Right lobe of liver (tissue), 6 donors: ENCODE data around the gene GSG1. TPM values are rescaled to one million over a fixed set of nuclear protein-coding genes. Genes with fewer than 3 reads are reported as not detected.

Experiments used
- ATAC-seq, 4 donors: fragments of 200-7000 bp; cut with Tn5 transposase; one replicate each; pipeline ENCODE4 v1.9.1; 2020; ENCODE audit warnings: mild to moderate bottlenecking in 4 of 4, moderate library complexity in 4 of 4
- DNase-seq, 3 donors: peaks; one replicate each; pipeline ENCODE4 v3.0.0-alpha.2; 2020
- H3K27ac ChIP-seq, 3 donors: fragments of 200-600 bp; one replicate each; pipeline ENCODE4 v1.8.0; 2022
- H3K27me3 ChIP-seq, 2 donors: fragments of 200-600 bp; one replicate each; pipeline ENCODE4 v1.8.0; 2022
- H3K36me3 ChIP-seq, 4 donors: fragments of 200-600 bp; sonication (generic) in 1 of 4; one replicate each; pipeline versions ENCODE4 v1.5.1 to v1.8.0; 2017 to 2022; ENCODE audit warnings: control low read depth in 1 of 4
- H3K4me1 ChIP-seq, 4 donors: fragments of 200-600 bp; sonication (generic) in 1 of 4; one replicate each; pipeline versions ENCODE4 v1.5.1 to v1.8.0; 2017 to 2022; ENCODE audit warnings: control low read depth in 1 of 4
- H3K4me3 ChIP-seq, 3 donors: fragments of 200-600 bp; one replicate each; pipeline ENCODE4 v1.8.0; 2022
- H3K9me3 ChIP-seq, 4 donors: fragments of 200-600 bp; sonication (generic) in 1 of 4; one replicate each; pipeline versions ENCODE4 v1.5.1 to v1.8.0; 2017 to 2022; ENCODE audit warnings: control low read depth in 1 of 4
- POLR2A ChIP-seq: fragments of 450-650 bp; IDR thresholded peaks from one replicate; pipeline ENCODE4 v1.6.1; 2017; ENCODE audit warnings: antibody characterized with exemption, mild to moderate bottlenecking
- WGBS: methylation state at CpG from one replicate; pipeline ENCODE4 v1.1.6; 2018; ENCODE audit warnings: low coverage, low lambda C conversion rate; ENCODE audit not compliant: insufficient coverage; ENCODE audit errors: missing lambda C conversion rate; 5-methylcytosine and 5-hydroxymethylcytosine counted together
- intact Hi-C, 2 donors: fragments of 100-400 bp; cut with DNase I; formaldehyde crosslinking; loops; one replicate each; pipeline versions ENCODE4 v1.11.2 to v1.14.1; 2022
- total RNA-seq, 6 experiments: library from RNA; depleted of rRNA in 2 of 6; stranded (reverse); fragments of >200 nt in 2 of 6; fragmentation: NEBNext Ultra II Directional in 3 of 6; extraction: Animal tissue kit (Norgen Biotek cat#: 25700) in 3 of 6; gene quantifications; one replicate each; pipeline versions ENCODE4 v1.1.0 to v1.2.4, GENCODE V29; 2016 to 2023
- TF ChIP-seq, protein P1 (sequence below), 4 donors: fragments of 200-600 bp in 3 of 4; fragments of 450-650 bp in 1 of 4; IDR thresholded peaks; one replicate each; pipeline versions ENCODE4 v1.5.1 to v1.8.0; 2016 to 2022; ENCODE audit warnings: antibody characterized with exemption in 4 of 4, mild to moderate bottlenecking in 2 of 4
- donor health status: DM: no; HTN: yes; CAD: no.
- donor health status: DM: no; HTN: no; CAD: no.
- donor health status: DM: no; HTN: no; CAD: no.
- donor health status: DM: no; HTN: yes; CAD: no.
- donor health status: DM: no; HTN: yes; CAD: no.

GSG1 gene
- total RNA-seq, 6 experiments from 2014 or later = not detected

DNA sequence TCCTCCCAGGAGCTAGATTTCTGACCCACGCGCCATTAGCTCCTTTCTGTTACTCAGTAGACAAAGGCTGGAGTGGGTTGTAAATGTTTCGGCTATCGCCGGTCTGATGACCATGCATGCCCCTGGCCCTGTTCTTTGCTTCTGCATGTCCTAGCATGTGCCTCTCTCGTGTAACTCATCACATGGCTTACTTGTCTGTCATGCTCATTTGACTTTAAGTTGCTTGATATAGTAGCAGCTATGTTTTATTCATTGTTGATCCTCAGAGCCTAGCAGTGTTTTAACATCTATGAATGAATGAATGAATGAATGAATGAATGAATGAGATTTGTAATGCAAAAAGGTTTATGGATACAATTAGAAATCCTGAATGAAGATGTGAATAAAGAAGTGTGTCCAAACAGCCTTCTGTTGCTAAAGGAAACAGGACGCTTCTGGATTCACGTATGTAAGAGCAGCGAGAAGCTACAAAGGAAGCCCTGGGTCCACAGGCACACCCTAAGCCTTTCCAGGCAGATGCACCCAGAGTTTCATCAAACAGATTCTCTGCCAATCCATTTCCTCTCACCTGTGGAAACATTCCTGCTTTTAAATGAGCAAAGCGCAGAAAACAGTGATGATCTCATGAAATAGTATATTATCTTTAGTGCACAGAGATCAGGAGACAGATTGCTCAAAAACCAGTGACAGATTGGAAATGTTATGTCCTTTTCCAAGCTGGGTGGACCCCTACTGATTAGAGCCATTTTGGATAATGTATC is 3.4 kb downstream of the GSG1 start:
- intact Hi-C loops = loop anchor here (5.0 to 10.0 kb wide), 2 partner anchors 105 to 107 kb away; no protein-coding TSS in a partner anchor
- Histone ChIP-seq H3K27ac (peak overlapping the region; percentile 60 to 91 (median 60)), H3K4me1 (peaks cover 0 to 13% (median 0%) of the 10 kb centered on the region in 4 donors), H3K27me3 (no peaks in the 10 kb centered on the region), H3K36me3 (no peaks in the 10 kb centered on the region), H3K9me3 (no peaks in the 10 kb centered on the region), H3K4me3 (no peak overlapping the region)
- WGBS = 78% methylated on average over 10 of the region's 10 CpGs
- ATAC-seq (no peak), DNase-seq (no peak)
- no peak for TF ChIP-seq POLR2A
- TF ChIP-seq, protein P1, sequence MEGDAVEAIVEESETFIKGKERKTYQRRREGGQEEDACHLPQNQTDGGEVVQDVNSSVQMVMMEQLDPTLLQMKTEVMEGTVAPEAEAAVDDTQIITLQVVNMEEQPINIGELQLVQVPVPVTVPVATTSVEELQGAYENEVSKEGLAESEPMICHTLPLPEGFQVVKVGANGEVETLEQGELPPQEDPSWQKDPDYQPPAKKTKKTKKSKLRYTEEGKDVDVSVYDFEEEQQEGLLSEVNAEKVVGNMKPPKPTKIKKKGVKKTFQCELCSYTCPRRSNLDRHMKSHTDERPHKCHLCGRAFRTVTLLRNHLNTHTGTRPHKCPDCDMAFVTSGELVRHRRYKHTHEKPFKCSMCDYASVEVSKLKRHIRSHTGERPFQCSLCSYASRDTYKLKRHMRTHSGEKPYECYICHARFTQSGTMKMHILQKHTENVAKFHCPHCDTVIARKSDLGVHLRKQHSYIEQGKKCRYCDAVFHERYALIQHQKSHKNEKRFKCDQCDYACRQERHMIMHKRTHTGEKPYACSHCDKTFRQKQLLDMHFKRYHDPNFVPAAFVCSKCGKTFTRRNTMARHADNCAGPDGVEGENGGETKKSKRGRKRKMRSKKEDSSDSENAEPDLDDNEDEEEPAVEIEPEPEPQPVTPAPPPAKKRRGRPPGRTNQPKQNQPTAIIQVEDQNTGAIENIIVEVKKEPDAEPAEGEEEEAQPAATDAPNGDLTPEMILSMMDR (IDR thresholded peaks at IDR 0.05) = no peak

GRCh38 chr12:13099066-13099843 is 4.2 kb downstream of the GSG1 start:
- no peaks in the 10 kb centered on the region for H3K9me3 ChIP-seq
- ATAC-seq (peak in 2 of 4 donors; percentile 5 to 6), DNase-seq (no peak)
- no peaks in the 10 kb centered on the region for H3K36me3 ChIP-seq
- 57% methylated on average over 8 of the region's 8 CpGs for WGBS
- no peaks in the 10 kb centered on the region for H3K27me3 ChIP-seq
- H3K27ac ChIP-seq = peak overlapping the region; percentile 37 to 91 (median 52)
- TF ChIP-seq, protein P1 (IDR thresholded peaks at IDR 0.05) = no peak
- TF ChIP-seq POLR2A = no peak
- H3K4me1 ChIP-seq = peaks cover 0 to 13% (median 0%) of the 10 kb centered on the region in 4 donors
- H3K4me3 ChIP-seq = no peak overlapping the region
- intact Hi-C loops = loop anchor here in 1 of 2 donors (5.0 kb wide), 1 partner anchor 108 kb away; no protein-coding TSS in a partner anchor

- WGBS = 40% methylated on average over 9 of the region's 9 CpGs
- Histone ChIP-seq H3K27ac (peak overlapping the region; percentile 9 to 69 (median 52)), H3K4me3 (no peak overlapping the region), H3K36me3 (no peaks in the 10 kb centered on the region), H3K4me1 (peaks cover 0 to 13% (median 0%) of the 10 kb centered on the region in 4 donors), H3K9me3 (no peaks in the 10 kb centered on the region), H3K27me3 (no peaks in the 10 kb centered on the region)
- TF ChIP-seq, protein P1 (IDR thresholded peaks at IDR 0.05) = no peak
- TF ChIP-seq POLR2A = no peak
- no peak for ATAC-seq
- DNase-seq = no peak
- intact Hi-C loops = loop anchor here in 1 of 2 donors (5.0 kb wide), 1 partner anchor 110 kb away; no protein-coding TSS in a partner anchor
Measured at GRCh38 chr12:13097491-13098011, 5.9 kb downstream of the GSG1 start.

GRCh38 chr12:13095266-13095995 is 8.0 kb downstream of the GSG1 start:
- Histone ChIP-seq H3K4me1 (peaks cover 0 to 8% (median 0%) of the 10 kb centered on the region in 4 donors), H3K4me3 (no peak overlapping the region), H3K9me3 (no peaks in the 10 kb centered on the region), H3K36me3 (no peaks in the 10 kb centered on the region), H3K27ac (no peak overlapping the region), H3K27me3 (no peaks in the 10 kb centered on the region)
- WGBS = 69% methylated on average over 6 of the region's 8 CpGs
- DNase-seq (no peak), ATAC-seq (no peak)
- intact Hi-C loops = loop anchor here in 1 of 2 donors (5.0 kb wide), 1 partner anchor 112 kb away; no protein-coding TSS in a partner anchor
- no peak for TF ChIP-seq POLR2A
- TF ChIP-seq, protein P1 (IDR thresholded peaks at IDR 0.05) = no peak
